ENCODE data around the gene ZBTB5. TPM values are rescaled to one million over a fixed set of nuclear protein-coding genes. Genes with fewer than 3 reads are reported as not detected.
A peak's percentile ranks its signal among the peaks of the same experiment; 100 is the strongest.

The ZBTB5 gene
- total and polyA plus RNA-seq, 2 of the 8 experiments (the other 6 are each of a cell fraction or from before 2014, with no cell fraction given), result 13.3 to 14.5 TPM

- peaks cover 2% of the 10 kb centered on the region; the same call in 1 of the 2 replicates for H3K23me2 ChIP-seq (ENCODE audit: low read depth, low read length)
- H3K79me2 ChIP-seq (ENCODE audit: control insufficient read depth in 1 of 2, insufficient read depth in 2 of 2, low read length in 2 of 2), result peaks cover 0 to 18% of the 10 kb centered on the region in 2 experiments; a peak in 2 of 4 replicates
- no peak overlapping the region for H3K4me2 ChIP-seq (ENCODE audit: insufficient read depth in 1 of 2, low read depth in 2 of 2, low read length in 2 of 2)
- no peak overlapping the region for H3K27ac ChIP-seq (ENCODE audit: low read depth, low read length)
- CTCF ChIA-PET (ENCODE audit: partially characterized antibody), result interaction anchor here (0.6 to 3.4 kb wide), 6 partner anchors 10 to 39 kb away, joined by 3 to 24 read pairs (median 4); no protein-coding TSS in a partner anchor
- no peak for TF ChIP-seq ASH2L (IDR thresholded peaks at IDR 0.05; ENCODE audit: low read length)
- TF ChIP-seq RNF2 (IDR thresholded peaks at IDR 0.05; ENCODE audit: borderline replicate concordance, low read depth, low read length, missing control alignments, poor library complexity, severe bottlenecking), result no peak
- no peak for TF ChIP-seq CHD2 (IDR thresholded peaks at IDR 0.05; ENCODE audit: low read length)
- no peak for TF ChIP-seq TCF12 (IDR thresholded peaks at IDR 0.05; ENCODE audit: low read depth, low read length)
- TF ChIP-seq GTF2F1 (IDR thresholded peaks at IDR 0.05; ENCODE audit: borderline replicate concordance, low read depth, low read length), result no peak
- no peak overlapping the region for H2AFZ ChIP-seq (ENCODE audit: low read length)
- no peak overlapping the region for H3K4ac ChIP-seq (replicated peaks; ENCODE audit: insufficient read length, low read depth, low read length)
- H3K27me3 ChIP-seq (replicated peaks in 1 of 4; ENCODE audit: control insufficient read depth in 3 of 4, extremely low read depth in 1 of 4, insufficient read depth in 3 of 4, low read length in 3 of 4), result no peaks in the 10 kb centered on the region
- H4K91ac ChIP-seq (replicated peaks; ENCODE audit: insufficient read length, low read length), result peak overlapping the region; percentile 37
- no peak overlapping the region for H3K18ac ChIP-seq (ENCODE audit: extremely low read depth, low read length)
- DNase-seq (ENCODE audit: low read depth in 1 of 2, low spot score in 2 of 2) (no peak), FAIRE-seq (no peak)
- H3K23ac ChIP-seq (ENCODE audit: insufficient read length), result no peak overlapping the region
- H3K36me3 ChIP-seq (ENCODE audit: control insufficient read depth in 2 of 4, insufficient read depth in 4 of 4, low read length in 3 of 4), result peaks cover 17 to 47% (median 21%) of the 10 kb centered on the region in 4 experiments; a peak in 7 of 8 replicates
- H2BK12ac ChIP-seq (ENCODE audit: low read depth, low read length), result no peak overlapping the region
- H2BK5ac ChIP-seq (ENCODE audit: low read depth, low read length), result no peak overlapping the region
- H3K14ac ChIP-seq (ENCODE audit: insufficient read length), result no peak overlapping the region
- no peak overlapping the region for H4K8ac ChIP-seq (ENCODE audit: extremely low read depth, insufficient read depth, low read length)
- no peak overlapping the region for H2AK5ac ChIP-seq (ENCODE audit: low read depth, low read length)
- H3K9ac ChIP-seq (replicated peaks in 1 of 4; ENCODE audit: extremely low read depth in 1 of 4, low read depth in 3 of 4, low read length in 3 of 4), result no peak overlapping the region
- peaks cover 21% of the 10 kb centered on the region for H3K79me1 ChIP-seq (ENCODE audit: low read depth, low read length)
- peaks cover 2 to 15% (median 8%) of the 10 kb centered on the region in 4 experiments for H3K4me1 ChIP-seq (replicated peaks in 1 of 4; ENCODE audit: control insufficient read depth in 3 of 4, insufficient read depth in 4 of 4, low read length in 3 of 4)
- no peak overlapping the region for H2BK15ac ChIP-seq (ENCODE audit: low read length)
- H4K20me1 ChIP-seq (replicated peaks in 1 of 2; ENCODE audit: control insufficient read depth in 1 of 2, insufficient read depth in 2 of 2, low read length in 2 of 2), result peaks cover 8 to 13% of the 10 kb centered on the region in 2 experiments
- no peak overlapping the region for H2BK120ac ChIP-seq (replicated peaks; ENCODE audit: low read depth, low read length)
- H3K56ac ChIP-seq (replicated peaks; ENCODE audit: insufficient read length, low read depth, low read length), result no peak overlapping the region
- no peaks in the 10 kb centered on the region for H3K9me3 ChIP-seq (ENCODE audit: insufficient read depth in 2 of 2, low read depth in 1 of 2, low read length in 1 of 2)
- no peak overlapping the region for H3K4me3 ChIP-seq (ENCODE audit: extremely low read depth in 1 of 4, insufficient read depth in 2 of 4, low read depth in 3 of 4, low read length in 4 of 4)
- 93% methylated on average over 11 of the region's 11 CpGs; no CpG with 5 or more reads in 1 of the 2 experiments for WGBS, 2 experiments (ENCODE audit: extremely low coverage in 1 of 2, insufficient coverage in 1 of 2, insufficient read length in 1 of 2, insufficient replicate concordance in 2 of 2, low coverage in 1 of 2, low lambda C conversion rate in 2 of 2, missing lambda C conversion rate in 1 of 2)
- H2BK20ac ChIP-seq (ENCODE audit: low read length), result no peak overlapping the region
- POLR2A ChIA-PET (ENCODE audit: partially characterized antibody), result interaction anchor here (0.8 to 2.6 kb wide), 5 partner anchors 8 to 41 kb away, joined by 3 to 15 read pairs (median 7); no protein-coding TSS in a partner anchor
- H4K5ac ChIP-seq (ENCODE audit: insufficient read length, low read depth, low read length), result no peak overlapping the region
These were observed 39.9 kb downstream of the ZBTB5 start for GRCh38 chr9:37425298-37425752.

All from H1 (cell line).